Smooth muscle cell (in vitro differentiated cells): ENCODE measurements around the gene RBMS3. TPM values are rescaled to one million over a fixed set of nuclear protein-coding genes. Genes with fewer than 3 reads are reported as not detected.
A peak's percentile ranks its signal among the peaks of the same experiment; 100 is the strongest.

Experiments
- DNase-seq: peaks from one replicate; lab custom pipeline; 2025; ENCODE audit not compliant: unreplicated experiment; lab: John Stamatoyannopoulos, UW
- H2AFZ ChIP-seq: fragments of 200-600 bp; sonication (generic); 2 replicates; pipeline ENCODE4 v1.6.0; 2016; ENCODE audit warnings: antibody characterized with exemption, low read depth, mild to moderate bottlenecking
- H3F3A ChIP-seq: fragments of 200-600 bp; sonication (generic); 2 replicates; pipeline ENCODE4 v1.6.0; 2017; ENCODE audit warnings: antibody characterized with exemption, low read depth
- H3K27ac ChIP-seq: fragments of 200-600 bp; sonication (generic); 2 replicates; pipeline ENCODE4 v1.5.1; 2016; ENCODE audit warnings: low read depth, mild to moderate bottlenecking
- H3K27me3 ChIP-seq: fragments of 200-600 bp; sonication (generic); 2 replicates; pipeline ENCODE4 v1.6.1; 2016; ENCODE audit warnings: low read depth, mild to moderate bottlenecking
- H3K36me3 ChIP-seq: fragments of 200-600 bp; sonication (generic); 2 replicates; pipeline ENCODE4 v1.5.1; 2016; ENCODE audit warnings: low read depth
- H3K4me1 ChIP-seq: fragments of 200-600 bp; sonication (generic); 2 replicates; pipeline ENCODE4 v1.5.1; 2016; ENCODE audit warnings: low read depth
- H3K4me2 ChIP-seq: fragments of 200-600 bp; sonication (generic); 2 replicates; pipeline ENCODE4 v1.6.0; 2016; ENCODE audit warnings: mild to moderate bottlenecking
- H3K4me3 ChIP-seq: fragments of 200-600 bp; sonication (generic); 2 replicates; pipeline ENCODE4 v1.5.1; 2016; ENCODE audit warnings: mild to moderate bottlenecking
- H3K79me2 ChIP-seq: fragments of 200-600 bp; sonication (generic); 2 replicates; pipeline ENCODE4 v1.6.0; 2016; ENCODE audit warnings: low read depth, mild to moderate bottlenecking
- H3K9ac ChIP-seq: fragments of 200-600 bp; sonication (generic); 2 replicates; pipeline ENCODE4 v1.6.0; 2016; ENCODE audit warnings: low read depth
- H3K9me3 ChIP-seq: fragments of 200-600 bp; sonication (generic); replicated peaks from 2 replicates; pipeline ENCODE4 v1.5.1; 2016; ENCODE audit warnings: low read depth
- H4K20me1 ChIP-seq: fragments of 200-600 bp; sonication (generic); 2 replicates; pipeline ENCODE4 v1.6.0; 2016; ENCODE audit warnings: low read depth
- WGBS: methylation state at CpG from one replicate; pipeline ENCODE4 v1.1.7; 2016; ENCODE audit warnings: low lambda C conversion rate; 5-methylcytosine and 5-hydroxymethylcytosine counted together
- polyA plus RNA-seq: library from polyadenylated mRNA; unstranded; fragments of >200 nt; fragmentation: Nextera tagmentation; extraction: Ambion mirVana; gene quantifications from 2 replicates; pipeline ENCODE4 v1.2.1, GENCODE V29; 2016
- total RNA-seq: library from RNA; depleted of rRNA; stranded (reverse); fragments of >200 nt; gene quantifications from 2 replicates; pipeline ENCODE4 v1.2.3, GENCODE V29; 2014
- TF ChIP-seq, protein P1 (sequence below): fragments of 200-600 bp; sonication (generic); IDR thresholded peaks from 2 replicates; pipeline ENCODE4 v1.5.1; 2017; ENCODE audit warnings: borderline replicate concordance, mild to moderate bottlenecking, antibody characterized with exemption; ENCODE audit not compliant: insufficient read depth, poor library complexity, severe bottlenecking

Gene RBMS3
- total and polyA plus RNA-seq, 2 experiments from 2014 or later: 42.9 to 50.6 TPM

DNA sequence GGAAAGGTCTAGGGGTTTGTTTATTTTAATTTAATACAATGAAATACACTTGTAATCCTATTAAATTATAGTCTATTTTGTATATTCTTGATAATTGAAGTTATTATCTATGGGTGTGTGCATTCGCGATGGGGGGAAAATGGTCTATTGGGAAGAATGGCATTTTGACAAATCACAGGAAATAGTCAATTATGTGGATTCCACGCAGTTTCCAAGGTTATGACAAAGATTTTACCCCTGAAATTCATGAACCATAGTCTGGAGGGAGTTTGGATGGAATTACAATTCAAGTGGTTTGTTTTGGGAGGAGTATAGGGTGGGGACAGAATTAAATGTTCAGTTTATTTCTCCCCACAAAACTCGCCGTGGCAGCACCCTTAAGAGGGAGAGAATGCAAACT, 66.5 kb downstream of the RBMS3 start:
- no peak overlapping the region for H2AFZ ChIP-seq
- TF ChIP-seq, protein P1, sequence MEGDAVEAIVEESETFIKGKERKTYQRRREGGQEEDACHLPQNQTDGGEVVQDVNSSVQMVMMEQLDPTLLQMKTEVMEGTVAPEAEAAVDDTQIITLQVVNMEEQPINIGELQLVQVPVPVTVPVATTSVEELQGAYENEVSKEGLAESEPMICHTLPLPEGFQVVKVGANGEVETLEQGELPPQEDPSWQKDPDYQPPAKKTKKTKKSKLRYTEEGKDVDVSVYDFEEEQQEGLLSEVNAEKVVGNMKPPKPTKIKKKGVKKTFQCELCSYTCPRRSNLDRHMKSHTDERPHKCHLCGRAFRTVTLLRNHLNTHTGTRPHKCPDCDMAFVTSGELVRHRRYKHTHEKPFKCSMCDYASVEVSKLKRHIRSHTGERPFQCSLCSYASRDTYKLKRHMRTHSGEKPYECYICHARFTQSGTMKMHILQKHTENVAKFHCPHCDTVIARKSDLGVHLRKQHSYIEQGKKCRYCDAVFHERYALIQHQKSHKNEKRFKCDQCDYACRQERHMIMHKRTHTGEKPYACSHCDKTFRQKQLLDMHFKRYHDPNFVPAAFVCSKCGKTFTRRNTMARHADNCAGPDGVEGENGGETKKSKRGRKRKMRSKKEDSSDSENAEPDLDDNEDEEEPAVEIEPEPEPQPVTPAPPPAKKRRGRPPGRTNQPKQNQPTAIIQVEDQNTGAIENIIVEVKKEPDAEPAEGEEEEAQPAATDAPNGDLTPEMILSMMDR: no peak
- H3K9ac ChIP-seq: no peak overlapping the region
- peak overlapping the region; percentile 34 for H3K27ac ChIP-seq
- H3K27me3 ChIP-seq: no peaks in the 10 kb centered on the region
- peak overlapping the region; percentile 59 for H3K4me2 ChIP-seq
- H3F3A ChIP-seq: no peaks in the 10 kb centered on the region
- H3K4me1 ChIP-seq: peaks cover 10% of the 10 kb centered on the region
- H3K9me3 ChIP-seq: no peaks in the 10 kb centered on the region
- DNase-seq: no peak
- peaks cover 98% of the 10 kb centered on the region for H3K79me2 ChIP-seq
- H4K20me1 ChIP-seq: no peaks in the 10 kb centered on the region
- no peak overlapping the region for H3K4me3 ChIP-seq
- WGBS: 69% methylated on average over 5 of the region's 5 CpGs
- no peaks in the 10 kb centered on the region for H3K36me3 ChIP-seq

DNA sequence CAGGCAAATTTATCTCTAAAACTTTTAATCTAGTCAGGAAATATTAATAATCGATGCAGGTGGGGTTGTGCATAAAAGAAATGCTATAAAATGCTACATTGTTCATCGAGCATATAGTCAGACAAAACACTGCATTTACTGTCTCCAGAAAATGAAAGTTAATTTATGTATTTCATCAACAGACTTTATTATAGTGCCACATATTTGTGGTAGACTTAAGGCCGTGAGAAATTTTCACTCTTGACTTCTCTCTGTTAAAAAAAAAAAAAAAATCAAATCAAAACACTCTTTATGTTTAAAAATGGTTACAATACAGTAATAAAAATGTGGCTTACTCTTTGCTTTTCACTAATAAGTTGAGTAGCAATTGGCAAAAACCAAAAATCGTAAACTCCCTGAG, 67.4 kb downstream of the RBMS3 start:
- WGBS: 69% methylated on average over 4 of the region's 4 CpGs
- Histone ChIP-seq H3K9ac (no peak overlapping the region), H3K79me2 (peaks cover 98% of the 10 kb centered on the region), H3K4me2 (peak overlapping the region; percentile 47), H4K20me1 (no peaks in the 10 kb centered on the region), H3K36me3 (no peaks in the 10 kb centered on the region), H3K27me3 (no peaks in the 10 kb centered on the region), H2AFZ (no peak overlapping the region), H3F3A (no peaks in the 10 kb centered on the region), H3K4me1 (peaks cover 10% of the 10 kb centered on the region), H3K4me3 (no peak overlapping the region), H3K9me3 (no peaks in the 10 kb centered on the region), H3K27ac (no peak overlapping the region)
- DNase-seq: no peak
- TF ChIP-seq, protein P1: no peak

DNA sequence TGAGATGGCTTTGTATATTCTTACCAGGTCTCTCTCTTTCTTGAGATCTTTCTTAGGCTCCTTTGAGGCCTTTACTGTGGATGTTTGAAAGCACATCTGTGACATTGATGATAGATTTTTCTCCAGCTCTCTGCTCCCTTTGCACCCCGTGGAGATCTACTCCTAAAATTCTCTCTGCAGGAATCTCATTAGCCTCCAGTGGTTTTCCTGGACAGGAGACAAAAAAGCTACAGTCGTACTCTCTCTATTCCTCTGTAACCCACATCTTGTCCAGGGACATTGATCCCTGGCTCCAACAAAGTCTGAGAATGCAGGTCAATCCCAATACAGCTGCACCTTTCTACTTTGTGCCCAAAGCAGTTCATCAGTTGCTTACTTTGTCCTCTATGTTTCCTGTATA, 68.2 kb downstream of the RBMS3 start:
- H3K36me3 ChIP-seq: no peaks in the 10 kb centered on the region
- H3K9me3 ChIP-seq: no peaks in the 10 kb centered on the region
- WGBS: 49% methylated on average over 2 of the region's 2 CpGs
- peaks cover 98% of the 10 kb centered on the region for H3K79me2 ChIP-seq
- no peaks in the 10 kb centered on the region for H4K20me1 ChIP-seq
- H3F3A ChIP-seq: no peaks in the 10 kb centered on the region
- TF ChIP-seq, protein P1: no peak
- H3K27me3 ChIP-seq: no peaks in the 10 kb centered on the region
- H3K4me1 ChIP-seq: peaks cover 10% of the 10 kb centered on the region
- no peak overlapping the region for H3K9ac ChIP-seq
- H3K4me3 ChIP-seq: no peak overlapping the region
- no peak overlapping the region for H3K4me2 ChIP-seq
- DNase-seq: no peak
- no peak overlapping the region for H2AFZ ChIP-seq
- H3K27ac ChIP-seq: no peak overlapping the region

DNA sequence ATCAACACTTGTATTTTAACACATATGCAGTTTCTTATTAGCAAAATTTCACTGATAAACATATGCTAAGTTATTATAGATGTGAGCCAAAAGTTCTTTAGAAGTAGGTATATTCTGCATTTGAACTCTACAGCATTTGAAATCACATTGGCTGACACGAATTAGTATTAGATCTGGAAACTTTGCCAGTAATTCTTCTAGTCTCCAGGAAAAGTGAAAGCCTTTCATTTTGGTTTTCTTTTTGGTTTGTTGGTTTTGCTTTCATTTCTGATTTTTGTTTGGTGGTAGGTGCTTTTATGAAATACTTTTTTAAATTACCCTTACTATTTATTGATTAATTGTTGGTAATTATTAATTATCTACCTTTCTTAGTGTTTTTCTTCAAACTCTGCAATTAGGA, 72.9 kb downstream of the RBMS3 start:
- WGBS: 97% methylated on average over 1 of the region's 1 CpG
- TF ChIP-seq, protein P1: no peak
- no peak overlapping the region for H3K27ac ChIP-seq
- H3K79me2 ChIP-seq: peaks cover 99% of the 10 kb centered on the region
- H2AFZ ChIP-seq: no peak overlapping the region
- no peaks in the 10 kb centered on the region for H3K36me3 ChIP-seq
- peaks cover 14% of the 10 kb centered on the region for H4K20me1 ChIP-seq
- no peak overlapping the region for H3K9ac ChIP-seq
- no peaks in the 10 kb centered on the region for H3K9me3 ChIP-seq
- no peak for DNase-seq
- no peak overlapping the region for H3K4me3 ChIP-seq
- no peaks in the 10 kb centered on the region for H3F3A ChIP-seq
- no peak overlapping the region for H3K4me2 ChIP-seq
- H3K4me1 ChIP-seq: no peaks in the 10 kb centered on the region
- H3K27me3 ChIP-seq: no peaks in the 10 kb centered on the region
